ENCODE results near the gene CD300H. TPM values are rescaled to one million over a fixed set of nuclear protein-coding genes. Genes with fewer than 3 reads are reported as not detected.
"Not testable (repeated sequence)": the region's sequence is repeated elsewhere in the genome, so short reads cannot be mapped to it uniquely, and the experiment has no call there.

CD300H gene
- total RNA-seq, 6 donors from 2014 or later: 0.37 to 2.7 TPM; not detected in 4

DNA sequence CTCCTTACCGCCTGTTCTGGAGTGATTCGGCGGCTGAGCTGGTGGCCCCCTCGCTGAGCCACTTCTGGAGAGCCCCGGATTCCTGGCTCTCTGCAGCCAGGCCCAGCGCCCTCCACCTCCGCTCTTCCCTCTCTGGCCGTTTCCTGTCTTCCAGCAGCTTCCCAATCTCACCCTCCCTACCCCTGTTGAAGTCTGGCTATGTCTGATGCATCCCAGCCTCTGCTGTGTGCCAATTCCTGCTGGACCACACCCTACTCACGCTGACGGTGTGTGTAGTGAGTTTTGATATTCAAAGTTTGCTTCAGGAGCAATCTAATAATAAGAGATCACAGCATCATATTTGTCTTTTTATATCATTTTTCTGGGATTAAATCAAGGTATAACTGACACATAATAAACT lies 15.3 kb upstream of the CD300H start:
- Histone ChIP-seq H3K27ac (no peak overlapping the region), H3K36me3 (no peaks in the 10 kb centered on the region), H3K4me1 (no peaks in the 10 kb centered on the region), H3K27me3 (no peaks in the 10 kb centered on the region), H3K9me3 (no peaks in the 10 kb centered on the region), H3K4me3 (no peak overlapping the region)
- TF ChIP-seq, protein P1, sequence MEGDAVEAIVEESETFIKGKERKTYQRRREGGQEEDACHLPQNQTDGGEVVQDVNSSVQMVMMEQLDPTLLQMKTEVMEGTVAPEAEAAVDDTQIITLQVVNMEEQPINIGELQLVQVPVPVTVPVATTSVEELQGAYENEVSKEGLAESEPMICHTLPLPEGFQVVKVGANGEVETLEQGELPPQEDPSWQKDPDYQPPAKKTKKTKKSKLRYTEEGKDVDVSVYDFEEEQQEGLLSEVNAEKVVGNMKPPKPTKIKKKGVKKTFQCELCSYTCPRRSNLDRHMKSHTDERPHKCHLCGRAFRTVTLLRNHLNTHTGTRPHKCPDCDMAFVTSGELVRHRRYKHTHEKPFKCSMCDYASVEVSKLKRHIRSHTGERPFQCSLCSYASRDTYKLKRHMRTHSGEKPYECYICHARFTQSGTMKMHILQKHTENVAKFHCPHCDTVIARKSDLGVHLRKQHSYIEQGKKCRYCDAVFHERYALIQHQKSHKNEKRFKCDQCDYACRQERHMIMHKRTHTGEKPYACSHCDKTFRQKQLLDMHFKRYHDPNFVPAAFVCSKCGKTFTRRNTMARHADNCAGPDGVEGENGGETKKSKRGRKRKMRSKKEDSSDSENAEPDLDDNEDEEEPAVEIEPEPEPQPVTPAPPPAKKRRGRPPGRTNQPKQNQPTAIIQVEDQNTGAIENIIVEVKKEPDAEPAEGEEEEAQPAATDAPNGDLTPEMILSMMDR (IDR thresholded peaks at IDR 0.05): no peak
- no peak for TF ChIP-seq POLR2AphosphoS5 (IDR thresholded peaks at IDR 0.05)
- TF ChIP-seq POLR2A (IDR thresholded peaks at IDR 0.05): no peak
- TF ChIP-seq EP300 (IDR thresholded peaks at IDR 0.05): no peak
- WGBS, 2 donors: 76 to 77% methylated on average over 10 of the region's 10 CpGs
- ATAC-seq (ENCODE audit: low FRiP score in 2 of 2): no peak
- no peak for DNase-seq

DNA sequence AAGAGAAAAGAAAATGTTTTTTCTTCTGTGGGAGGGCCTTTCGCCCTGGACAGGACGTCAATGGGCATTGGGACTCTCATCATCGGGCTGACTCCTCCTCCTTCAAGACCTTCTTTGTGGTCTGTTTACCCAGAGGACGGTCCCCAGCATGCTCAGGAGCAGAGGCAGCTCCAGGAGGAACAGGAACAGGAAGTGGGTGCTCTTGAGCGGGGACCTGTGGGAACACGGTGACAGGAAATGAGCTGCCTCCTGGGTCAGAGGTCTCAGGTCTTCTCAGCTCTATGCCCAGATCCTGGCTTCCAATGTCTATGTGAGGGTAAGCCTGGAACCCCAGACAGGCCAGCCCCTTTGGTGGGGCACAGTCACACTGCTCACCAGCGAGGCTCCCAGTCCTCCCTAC lies 12.6 kb upstream of the CD300H start:
- no peaks in the 10 kb centered on the region for H3K4me1 ChIP-seq
- WGBS, 2 donors: 36 to 47% methylated on average over 7 of the region's 7 CpGs
- H3K36me3 ChIP-seq: no peaks in the 10 kb centered on the region
- DNase-seq (no peak), ATAC-seq (ENCODE audit: low FRiP score in 2 of 2) (peak in 1 of 2 donors; percentile 8)
- H3K9me3 ChIP-seq: no peaks in the 10 kb centered on the region
- no peaks in the 10 kb centered on the region for H3K27me3 ChIP-seq
- no peak for TF ChIP-seq POLR2A (IDR thresholded peaks at IDR 0.05)
- TF ChIP-seq, protein P1 (IDR thresholded peaks at IDR 0.05): no peak
- TF ChIP-seq POLR2AphosphoS5 (IDR thresholded peaks at IDR 0.05): no peak
- TF ChIP-seq EP300 (IDR thresholded peaks at IDR 0.05): no peak
- no peak overlapping the region for H3K4me3 ChIP-seq
- H3K27ac ChIP-seq: no peak overlapping the region

GRCh38 chr17:74578979-74579378 lies 11.7 kb upstream of the CD300H start:
- TF ChIP-seq POLR2A (IDR thresholded peaks at IDR 0.05): no peak
- no peak for TF ChIP-seq EP300 (IDR thresholded peaks at IDR 0.05)
- TF ChIP-seq, protein P1 (IDR thresholded peaks at IDR 0.05): no peak
- no peak for TF ChIP-seq POLR2AphosphoS5 (IDR thresholded peaks at IDR 0.05)
- no peaks in the 10 kb centered on the region for H3K27me3 ChIP-seq
- no peaks in the 10 kb centered on the region for H3K9me3 ChIP-seq
- no peaks in the 10 kb centered on the region for H3K36me3 ChIP-seq
- H3K4me1 ChIP-seq: no peaks in the 10 kb centered on the region
- ATAC-seq (ENCODE audit: low FRiP score in 2 of 2) (no peak), DNase-seq (no peak)
- 79 to 83% methylated on average over 9 of the region's 9 CpGs for WGBS, 2 donors
- no peak overlapping the region for H3K27ac ChIP-seq
- no peak overlapping the region for H3K4me3 ChIP-seq

DNA sequence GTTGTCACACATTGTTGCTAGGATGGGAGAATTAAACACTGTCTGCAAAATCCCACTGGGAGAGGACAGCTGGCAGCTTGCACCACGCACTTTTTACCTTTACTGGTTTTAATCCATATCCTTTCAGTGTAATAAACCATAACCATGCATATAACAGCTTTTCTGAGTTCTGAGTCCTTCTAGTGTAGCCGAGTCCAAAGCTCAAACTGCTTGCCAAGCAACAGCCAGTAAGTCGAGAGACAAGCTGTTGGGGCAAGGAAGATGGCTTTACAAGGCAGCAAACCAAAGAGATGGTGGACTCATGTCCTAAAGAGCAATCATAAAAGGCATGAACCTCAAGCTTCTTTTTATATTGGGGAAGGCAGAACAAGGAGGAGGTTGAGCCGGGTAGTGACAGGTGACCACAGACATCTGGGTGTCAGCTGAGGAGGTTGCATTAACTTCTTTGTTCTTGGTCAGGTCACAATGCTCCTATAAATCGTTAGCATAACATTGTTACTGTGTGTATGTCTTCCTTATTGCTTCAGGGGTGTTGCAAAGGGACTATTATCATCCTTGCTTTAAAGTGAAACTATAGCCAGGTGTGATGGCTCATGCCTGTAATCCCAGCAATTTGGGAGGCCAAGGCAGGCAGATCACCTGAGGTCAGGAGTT lies 7.3 kb upstream of the CD300H start:
- WGBS, 2 donors: 70 to 79% methylated on average over 5 of the region's 5 CpGs
- Histone ChIP-seq H3K27ac (no peak overlapping the region), H3K27me3 (no peaks in the 10 kb centered on the region), H3K36me3 (no peaks in the 10 kb centered on the region), H3K4me1 (peaks cover 0 to 4% (median 0%) of the 10 kb centered on the region in 4 donors), H3K4me3 (no peak overlapping the region), H3K9me3 (no peaks in the 10 kb centered on the region)
- no peak for DNase-seq
- TF ChIP-seq EP300 (IDR thresholded peaks at IDR 0.05): no peak
- no peak for TF ChIP-seq POLR2A (IDR thresholded peaks at IDR 0.05)
- no peak for TF ChIP-seq POLR2AphosphoS5 (IDR thresholded peaks at IDR 0.05)
- TF ChIP-seq, protein P1 (IDR thresholded peaks at IDR 0.05): no peak
- no peak for ATAC-seq (ENCODE audit: low FRiP score in 2 of 2)

DNA sequence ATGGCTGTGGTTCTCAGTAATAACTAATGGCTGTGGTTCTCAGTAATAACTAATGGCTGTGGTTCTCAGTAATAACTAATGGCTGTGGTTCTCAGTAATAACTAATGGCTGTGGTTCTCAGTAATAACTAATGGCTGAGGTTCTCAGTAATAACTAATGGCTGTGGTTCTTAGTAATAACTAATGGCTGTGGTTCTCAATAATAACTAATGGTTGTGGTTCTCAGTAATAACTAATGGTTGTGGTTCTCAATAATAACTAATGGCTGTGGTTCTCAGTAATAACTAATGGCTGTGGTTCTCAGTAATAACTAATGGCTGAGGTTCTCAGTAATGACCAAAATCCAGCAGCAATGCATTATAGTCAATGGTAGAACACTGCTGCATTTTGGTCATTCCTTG lies 6.3 kb upstream of the CD300H start:
- not testable (repeated sequence) for H3K36me3 ChIP-seq; H3K27me3 ChIP-seq; ATAC-seq (ENCODE audit: low FRiP score in 2 of 2); H3K27ac ChIP-seq; H3K4me1 ChIP-seq; H3K4me3 ChIP-seq; H3K9me3 ChIP-seq; DNase-seq
